Heart right ventricle (tissue), 16 donors: ENCODE results near the gene DOCK8. TPM values are rescaled to one million over a fixed set of nuclear protein-coding genes. Genes with fewer than 3 reads are reported as not detected.

Experiments
- ATAC-seq, 8 donors: fragments of 200-7000 bp; cut with Tn5 transposase; one replicate each; pipeline ENCODE4 v1.9.1; 2020; ENCODE audit warnings: mild to moderate bottlenecking in 8 of 8, moderate library complexity in 8 of 8, moderate number of reproducible peaks in 1 of 8
- DNase-seq, 2 donors: peaks; one replicate each; pipeline ENCODE4 v3.0.0-alpha.2; 2020
- H3K27ac ChIP-seq, 10 donors: fragments of 200-600 bp; sonication (generic) in 2 of 10; one replicate each; pipeline versions ENCODE4 v1.5.0 to v1.8.0; 2020 to 2022; ENCODE audit warnings: mild to moderate bottlenecking in 3 of 10
- H3K27me3 ChIP-seq, 7 donors: fragments of 200-600 bp; one replicate each; pipeline ENCODE4 v1.8.0; 2021 to 2022; ENCODE audit warnings: mild to moderate bottlenecking in 2 of 7
- H3K36me3 ChIP-seq, 9 donors: fragments of 200-600 bp; sonication (generic) in 1 of 9; one replicate each; pipeline versions ENCODE4 v1.5.0 to v1.8.0; 2020 to 2022; ENCODE audit warnings: mild to moderate bottlenecking in 2 of 9
- H3K4me1 ChIP-seq, 9 donors: fragments of 200-600 bp; sonication (generic) in 1 of 9; one replicate each; pipeline versions ENCODE4 v1.5.0 to v1.8.0; 2020 to 2022; ENCODE audit warnings: mild to moderate bottlenecking in 4 of 9
- H3K4me3 ChIP-seq, 10 donors: fragments of 200-600 bp; sonication (generic) in 2 of 10; one replicate each; pipeline versions ENCODE4 v1.5.0 to v1.8.0; 2020 to 2022; ENCODE audit warnings: mild to moderate bottlenecking in 7 of 10, moderate library complexity in 2 of 10
- H3K9me3 ChIP-seq, 11 donors: fragments of 200-600 bp in 10 of 11; sonication (generic) in 2 of 11; one replicate each; pipeline versions ENCODE4 v1.5.0 to v1.8.0; 2013 to 2022; ENCODE audit warnings: mild to moderate bottlenecking in 2 of 11, control low read depth in 1 of 11, moderate library complexity in 1 of 11
- CTCF ChIP-seq, 9 donors: fragments of 200-600 bp; sonication (generic) in 2 of 9; IDR thresholded peaks; one replicate each; pipeline versions ENCODE4 v1.5.0 to v1.8.0; 2021 to 2022; ENCODE audit warnings: antibody characterized with exemption in 9 of 9, mild to moderate bottlenecking in 5 of 9, moderate library complexity in 1 of 9
- WGBS, 2 donors: extraction: QIAGEN DNeasy Blood & Tissue Kit; methylation state at CpG; one replicate each; pipeline ENCODE4 v1.1.7; 2013; ENCODE audit warnings: inconsistent platforms in 1 of 2; 5-methylcytosine and 5-hydroxymethylcytosine counted together
- intact Hi-C, 10 donors: fragments of 100-400 bp; cut with DNase I; formaldehyde crosslinking; loops; one replicate each; pipeline versions ENCODE4 v1.11.1 to v1.14.2; 2022
- polyA plus RNA-seq, 2 donors: library from polyadenylated mRNA; stranded (reverse); fragments of 200-250 nt; gene quantifications; one replicate each; pipeline ENCODE4 v1.2.3, GENCODE V29; 2013
- total RNA-seq, 10 donors: library from RNA; stranded (reverse); fragmentation: NEBNext Ultra II Directional in 3 of 10; extraction: Animal tissue kit (Norgen Biotek cat#: 25700) in 3 of 10; gene quantifications; one replicate each; pipeline versions ENCODE4 v1.2.1 to v1.2.4, GENCODE V29; 2021 to 2023
- donor health status: Arrhythmogenic right ventricular cardiomyopathy.
- donor health status: ischemic (EF 13 %, LVEDD 7.1; RV severe dilation, severe dysfunction).
- donor health status: healthy with polysubstance abuse.
- donor health status: DM: no; HTN: yes; CAD: no.
- donor health status: DM: no; HTN: no; CAD: no.
- donor health status: ischemic (EF 25% LVEDD 6.9; RV normal size, moderate dysfunction).
- donor health status: ischemic (EF 25% LVEDD 5.7; RV mildly dilated, moderate dysfunction).
- donor health status: healthy.
- donor health status: DM: yes; HTN: yes; CAD: no.
- donor health status: Ischemic cardiomyopathy.
- donor health status: ischemic (EF 35%, LVEDD 5.7; RV mildly dilated, moderate dysfunction).
- donor health status: nonischemic (EF 11% LVEDD 7.7; RV severe dilation, severe dysfunction).
- donor health status: DM: yes; HTN: yes; CAD: no.
- donor health status: PGD.
- donor health status: ischemic (EF 29% LVEDD 5.4; RV normal size, mild dysfunction).
- donor health status: nonischemic (EF 23%, LVEDD 6.1; RV moderate dilation, normal function).

Gene DOCK8
- total and polyA plus RNA-seq, 12 donors, result 0.83 to 24.3 (median 2.7) TPM

DNA sequence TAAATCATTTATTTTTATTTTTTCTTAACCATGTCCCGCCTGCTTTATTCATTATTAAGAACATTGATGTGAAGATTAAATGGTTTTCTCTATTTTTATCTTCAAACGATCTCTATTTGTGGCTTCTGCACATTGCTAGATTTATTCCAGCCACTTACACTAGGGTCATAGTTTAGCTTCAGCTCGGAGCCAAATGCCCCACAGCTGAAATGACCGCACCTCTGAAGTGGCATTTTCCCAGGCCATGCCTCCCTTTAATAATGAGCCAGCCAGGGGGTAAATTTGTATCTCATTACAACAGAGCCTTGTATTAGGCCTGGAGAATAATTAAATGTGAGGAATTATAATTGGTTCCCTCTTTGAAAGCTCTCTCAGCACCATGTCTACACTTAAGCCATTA is 89.4 kb downstream of the DOCK8 start:
- WGBS, 2 donors, result 76 to 85% methylated on average over 4 of the region's 4 CpGs
- H3K27me3 ChIP-seq, result peaks cover 0 to 4% (median 0%) of the 10 kb centered on the region in 7 donors
- ATAC-seq (no peak), DNase-seq (no peak)
- no peaks in the 10 kb centered on the region for H3K4me1 ChIP-seq
- TF ChIP-seq CTCF (IDR thresholded peaks at IDR 0.05), result no peak
- intact Hi-C loops, result no loop called here
- no peak overlapping the region for H3K4me3 ChIP-seq
- no peak overlapping the region for H3K27ac ChIP-seq
- peaks cover 0 to 74% (median 0%) of the 10 kb centered on the region in 9 donors for H3K36me3 ChIP-seq
- no peaks in the 10 kb centered on the region for H3K9me3 ChIP-seq

DNA sequence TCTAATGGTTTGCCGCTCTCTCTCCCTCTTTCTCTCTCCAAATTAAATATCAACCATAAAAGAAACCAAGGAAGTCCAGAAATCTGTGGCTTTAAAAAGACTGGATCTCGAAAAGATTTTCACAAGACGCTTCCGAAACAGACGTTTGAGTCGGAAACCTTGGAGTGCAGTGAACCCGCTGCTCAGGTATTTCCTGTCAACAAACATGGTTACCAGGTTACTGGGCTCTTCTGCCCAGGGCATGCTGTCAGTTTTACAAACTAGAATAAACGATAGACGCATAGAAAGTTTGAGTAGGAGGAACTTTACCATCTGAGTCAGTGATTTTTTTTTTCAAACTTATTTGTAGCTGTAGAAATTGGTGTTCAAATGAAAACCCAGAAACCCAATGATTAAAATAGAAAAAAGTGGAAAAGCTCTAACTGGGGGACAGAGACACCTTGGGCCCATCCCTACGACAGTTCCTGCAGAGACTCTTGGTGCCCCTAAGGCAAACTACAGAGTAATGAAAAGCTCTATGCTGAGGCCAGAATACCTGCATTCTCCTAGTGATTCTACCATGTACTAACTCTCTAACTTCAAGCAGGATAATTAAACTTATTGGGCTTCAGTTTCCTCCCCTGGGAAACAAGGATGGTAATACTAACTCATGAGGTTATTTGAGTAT is 90.0 kb downstream of the DOCK8 start:
- intact Hi-C loops, result no loop called here
- DNase-seq (no peak), ATAC-seq (no peak)
- WGBS, 2 donors, result 57% methylated on average over 10 of the region's 10 CpGs
- no peak for TF ChIP-seq CTCF (IDR thresholded peaks at IDR 0.05)
- peaks cover 0 to 72% (median 0%) of the 10 kb centered on the region in 9 donors for H3K36me3 ChIP-seq
- no peak overlapping the region for H3K4me3 ChIP-seq
- H3K4me1 ChIP-seq, result no peaks in the 10 kb centered on the region
- no peak overlapping the region for H3K27ac ChIP-seq
- H3K27me3 ChIP-seq, result peaks cover 0 to 4% (median 0%) of the 10 kb centered on the region in 7 donors
- H3K9me3 ChIP-seq, result no peaks in the 10 kb centered on the region

- peaks cover 0 to 3% (median 0%) of the 10 kb centered on the region in 7 donors for H3K27me3 ChIP-seq
- no peaks in the 10 kb centered on the region for H3K4me1 ChIP-seq
- no peak overlapping the region for H3K27ac ChIP-seq
- no peak for DNase-seq
- H3K36me3 ChIP-seq, result peaks cover 0 to 67% (median 0%) of the 10 kb centered on the region in 9 donors
- WGBS, 2 donors, result 81 to 82% methylated on average over 7 of the region's 7 CpGs
- no peak for ATAC-seq
- no peak overlapping the region for H3K4me3 ChIP-seq
- H3K9me3 ChIP-seq, result no peaks in the 10 kb centered on the region
- intact Hi-C loops, result no loop called here
- peak in 3 of 9 donors; percentile 12 to 32 (median 18) for TF ChIP-seq CTCF (IDR thresholded peaks at IDR 0.05)
These were observed 92.2 kb downstream of the DOCK8 start for GRCh38 chr9:306907-307306.

GRCh38 chr9:311841-312240 is 97.2 kb downstream of the DOCK8 start:
- Histone ChIP-seq H3K36me3 (peaks cover 0 to 86% (median 0%) of the 10 kb centered on the region in 9 donors), H3K27me3 (no peaks in the 10 kb centered on the region), H3K27ac (no peak overlapping the region), H3K4me3 (no peak overlapping the region), H3K4me1 (no peaks in the 10 kb centered on the region), H3K9me3 (no peaks in the 10 kb centered on the region)
- no peak for TF ChIP-seq CTCF (IDR thresholded peaks at IDR 0.05)
- 62 to 74% methylated on average over 14 of the region's 14 CpGs for WGBS, 2 donors
- intact Hi-C loops, result no loop called here
- ATAC-seq (no peak), DNase-seq (no peak)
